A549 (cell line): ENCODE measurements around the gene ALG11.

Source experiments
- CEBPB ChIP-seq, 2 experiments: fragments of >200 bp in 1 of 2; sonication (Bioruptor Twin) in 1 of 2; formaldehyde crosslinking in 1 of 2; IDR thresholded peaks; 2 replicates each; pipeline ENCODE4 v1.6.1; 2012 to 2016
- CTCF ChIP-seq: fragments of >200 bp; sonication (Bioruptor Twin); formaldehyde crosslinking; IDR thresholded peaks from 3 replicates; pipeline ENCODE4 v1.5.1; 2016
- EP300 ChIP-seq, 2 experiments: fragments of >200 bp; sonication (Bioruptor Twin); formaldehyde crosslinking; IDR thresholded peaks; 2 replicates in 1 of 2; 3 replicates in 1 of 2; pipeline ENCODE4 v1.6.1; 2016 to 2017
- FOXS1 ChIP-seq: fragments of 250-450 bp; sonication (Bioruptor Pico); IDR thresholded peaks from 2 replicates; pipeline ENCODE4 v1.5.0; 2020; ENCODE audit warnings: mild to moderate bottlenecking, moderate library complexity
- MAX ChIP-seq: IDR thresholded peaks from 2 replicates; pipeline ENCODE4 v1.6.1; 2012
- MAZ ChIP-seq: fragments of 150-350 bp; IDR thresholded peaks from 2 replicates; pipeline ENCODE4 v1.6.1; 2014; ENCODE audit warnings: antibody characterized with exemption, low read depth, low read length, borderline replicate concordance
- NPAS2 ChIP-seq: fragments of 250-450 bp; sonication (Bioruptor Pico); IDR thresholded peaks from 2 replicates; pipeline ENCODE4 v1.8.0; 2022; ENCODE audit warnings: mild to moderate bottlenecking, moderate library complexity, borderline replicate concordance
- NR3C1 ChIP-seq: fragments of >200 bp; sonication (Bioruptor Twin); formaldehyde crosslinking; IDR thresholded peaks from 3 replicates; pipeline ENCODE4 v1.6.1; 2017
- POLR2A ChIP-seq: IDR thresholded peaks from 2 replicates; pipeline ENCODE4 v1.6.1; 2012; ENCODE audit warnings: mild to moderate bottlenecking, low read length
- POLR2AphosphoS2 ChIP-seq: conservative IDR thresholded peaks from 2 replicates; pipeline ENCODE4 v1.6.1; 2012; ENCODE audit warnings: low read length, improper control_type of control experiment, inconsistent platforms
- RAD21 ChIP-seq, 2 experiments: fragments of >200 bp in 1 of 2; sonication (Bioruptor Twin) in 1 of 2; formaldehyde crosslinking in 1 of 2; IDR thresholded peaks in 1 of 2; conservative IDR thresholded peaks in 1 of 2; 2 replicates in 1 of 2; 3 replicates in 1 of 2; pipeline ENCODE4 v1.6.1; 2012 to 2018; ENCODE audit warnings: inconsistent platforms in 1 of 2
- RFX5 ChIP-seq: fragments of 450-650 bp; IDR thresholded peaks from 2 replicates; pipeline ENCODE4 v1.7.1; 2014; ENCODE audit warnings: antibody characterized with exemption, mild to moderate bottlenecking, moderate library complexity
- RNF2 ChIP-seq: fragments of 200-600 bp; sonication (generic); IDR thresholded peaks from 2 replicates; pipeline ENCODE4 v1.6.1; 2016; ENCODE audit warnings: low read depth, mild to moderate bottlenecking, antibody characterized with exemption, moderate library complexity, borderline replicate concordance
- ZC3H11A ChIP-seq: fragments of 450-650 bp; IDR thresholded peaks from 2 replicates; pipeline ENCODE4 v1.6.1; 2014; ENCODE audit warnings: antibody characterized with exemption, mild to moderate bottlenecking

- TF ChIP-seq CTCF (no peak), POLR2A (no peak), CEBPB (IDR thresholded peaks at IDR 0.05) (no peak), POLR2AphosphoS2 (no peak), FOXS1 (CRISPR knock-in tag) (no peak), RAD21 (conservative IDR thresholded peaks at IDR 0.05 in 1 of 2, IDR thresholded peaks at IDR 0.05 in 1 of 2) (no peak), MAX (no peak), EP300 (IDR thresholded peaks at IDR 0.05) (no peak), NPAS2 (CRISPR knock-in tag) (no peak), MAZ (no peak), RNF2 (no peak), ZC3H11A (no peak), RFX5 (no peak), NR3C1 (no peak)
Measured at GRCh38 chr13:52024481-52024880, 12.3 kb downstream of the ALG11 start, which contains the start of gene UTP14C.
